ENCODE results near the gene ACSF3. TPM values are rescaled to one million over a fixed set of nuclear protein-coding genes. Genes with fewer than 3 reads are reported as not detected.

ACSF3 gene
- total and polyA plus RNA-seq, 7 donors = 19.7 to 42.2 (median 28.2) TPM

- no peak overlapping the region for H3K27ac ChIP-seq
- WGBS, 2 donors = 96 to 98% methylated on average over 7 of the region's 7 CpGs
- DNase-seq = no peak
- H3K27me3 ChIP-seq = no peaks in the 10 kb centered on the region
- intact Hi-C loops (cut with DNase I) = no loop called here
- peaks cover 5 to 85% (median 20%) of the 10 kb centered on the region in 4 donors for H3K36me3 ChIP-seq
- TF ChIP-seq POLR2A (IDR thresholded peaks at IDR 0.05) = no peak
- TF ChIP-seq CTCF (IDR thresholded peaks at IDR 0.05) = no peak
- TF ChIP-seq EP300 (IDR thresholded peaks at IDR 0.05) = no peak
- no peaks in the 10 kb centered on the region for H3K4me1 ChIP-seq
- H3K4me3 ChIP-seq = no peak overlapping the region
- no peaks in the 10 kb centered on the region for H3K9me3 ChIP-seq
Observed at GRCh38 chr16:89138513-89138795, 44.8 kb downstream of the ACSF3 start.

GRCh38 chr16:89138843-89139520 is 45.3 kb downstream of the ACSF3 start:
- no peak overlapping the region for H3K4me3 ChIP-seq
- H3K4me1 ChIP-seq = no peaks in the 10 kb centered on the region
- peaks cover 0 to 85% (median 17%) of the 10 kb centered on the region in 4 donors for H3K36me3 ChIP-seq
- H3K27ac ChIP-seq = no peak overlapping the region
- no peaks in the 10 kb centered on the region for H3K27me3 ChIP-seq
- intact Hi-C loops (cut with DNase I) = no loop called here
- TF ChIP-seq POLR2AphosphoS5 (IDR thresholded peaks at IDR 0.05) (no peak), POLR2A (IDR thresholded peaks at IDR 0.05) (no peak), EP300 (IDR thresholded peaks at IDR 0.05) (no peak), CTCF (IDR thresholded peaks at IDR 0.05) (no peak)
- no peak for DNase-seq
- 94 to 95% methylated on average over 30 of the region's 30 CpGs for WGBS, 2 donors
- H3K9me3 ChIP-seq = no peaks in the 10 kb centered on the region

DNA sequence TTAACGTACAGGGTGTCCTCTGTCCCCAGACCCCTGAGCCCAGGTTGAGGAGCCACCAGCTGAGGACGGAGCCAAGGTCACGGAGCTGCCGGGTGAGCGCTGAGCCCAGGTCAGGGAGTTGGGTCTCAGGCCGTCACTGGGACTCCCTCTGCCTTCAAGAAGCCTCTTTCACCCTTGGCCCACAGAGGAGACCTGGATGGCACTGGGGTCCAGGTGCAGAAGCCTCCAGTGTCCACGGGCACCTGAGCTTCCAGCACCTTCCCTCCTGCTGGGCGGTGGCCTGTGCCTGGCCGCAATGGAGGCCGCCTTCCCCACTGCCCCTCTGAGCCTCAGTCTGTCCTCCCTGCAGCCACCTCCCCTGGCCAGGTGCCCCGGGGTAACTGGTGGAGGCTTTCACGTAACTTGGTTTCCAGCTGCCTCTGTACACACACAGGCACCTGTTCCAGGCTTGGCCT is 46.3 kb downstream of the ACSF3 start:
- H3K27me3 ChIP-seq = no peaks in the 10 kb centered on the region
- TF ChIP-seq POLR2A (IDR thresholded peaks at IDR 0.05) (no peak), CTCF (IDR thresholded peaks at IDR 0.05) (no peak), EP300 (IDR thresholded peaks at IDR 0.05) (no peak), POLR2AphosphoS5 (IDR thresholded peaks at IDR 0.05) (no peak)
- no peaks in the 10 kb centered on the region for H3K4me1 ChIP-seq
- no peak overlapping the region for H3K27ac ChIP-seq
- no peak overlapping the region for H3K4me3 ChIP-seq
- intact Hi-C loops (cut with DNase I) = no loop called here
- peaks cover 0 to 84% (median 13%) of the 10 kb centered on the region in 4 donors for H3K36me3 ChIP-seq
- 96 to 97% methylated on average over 12 of the region's 12 CpGs for WGBS, 2 donors
- H3K9me3 ChIP-seq = no peaks in the 10 kb centered on the region
- no peak for DNase-seq

DNA sequence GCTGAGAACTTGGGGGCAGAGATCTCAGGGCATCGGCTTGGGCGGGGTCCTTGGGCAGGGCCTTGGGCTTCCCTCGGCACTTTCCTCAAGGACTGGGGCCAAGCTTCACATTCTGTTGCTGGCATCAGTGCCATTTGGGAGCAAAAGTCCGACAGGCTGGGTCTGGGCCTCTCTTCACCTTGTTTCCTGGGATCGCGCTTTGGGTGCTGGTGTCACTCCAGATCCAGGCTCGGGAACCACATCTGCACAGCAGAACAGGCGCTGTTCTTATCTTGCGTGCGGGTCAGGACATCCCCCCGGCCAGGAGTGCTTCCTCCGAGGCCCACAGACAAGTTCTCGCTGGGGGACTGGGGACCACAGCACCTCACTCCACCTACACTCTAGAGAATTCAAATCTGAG is 46.7 kb downstream of the ACSF3 start:
- no peaks in the 10 kb centered on the region for H3K4me1 ChIP-seq
- no peaks in the 10 kb centered on the region for H3K9me3 ChIP-seq
- H3K27me3 ChIP-seq = no peaks in the 10 kb centered on the region
- intact Hi-C loops (cut with DNase I) = no loop called here
- WGBS, 2 donors = 95 to 97% methylated on average over 13 of the region's 13 CpGs
- no peak for DNase-seq
- peaks cover 2 to 88% (median 16%) of the 10 kb centered on the region in 4 donors for H3K36me3 ChIP-seq
- H3K27ac ChIP-seq = no peak overlapping the region
- no peak for TF ChIP-seq EP300 (IDR thresholded peaks at IDR 0.05)
- TF ChIP-seq POLR2A (IDR thresholded peaks at IDR 0.05) = no peak
- no peak for TF ChIP-seq CTCF (IDR thresholded peaks at IDR 0.05)
- no peak for TF ChIP-seq POLR2AphosphoS5 (IDR thresholded peaks at IDR 0.05)
- H3K4me3 ChIP-seq = no peak overlapping the region

All from sigmoid colon (tissue), 7 donors.